ENCODE data around the gene IKBKE.

GRCh38 chr1:206497363-206497762 is 27.1 kb downstream of the IKBKE start:
- no peak for TF ChIP-seq POLR2A (IDR thresholded peaks at IDR 0.05)
- no peak for TF ChIP-seq CTCF (IDR thresholded peaks at IDR 0.05)
